ENCODE results near the gene KIRREL3. TPM values are rescaled to one million over a fixed set of nuclear protein-coding genes. Genes with fewer than 3 reads are reported as not detected.

Gene KIRREL3
- total and polyA plus RNA-seq, 2 of the 4 experiments (the other 2 are of a cell fraction): 10.9 to 15.9 TPM

DNA sequence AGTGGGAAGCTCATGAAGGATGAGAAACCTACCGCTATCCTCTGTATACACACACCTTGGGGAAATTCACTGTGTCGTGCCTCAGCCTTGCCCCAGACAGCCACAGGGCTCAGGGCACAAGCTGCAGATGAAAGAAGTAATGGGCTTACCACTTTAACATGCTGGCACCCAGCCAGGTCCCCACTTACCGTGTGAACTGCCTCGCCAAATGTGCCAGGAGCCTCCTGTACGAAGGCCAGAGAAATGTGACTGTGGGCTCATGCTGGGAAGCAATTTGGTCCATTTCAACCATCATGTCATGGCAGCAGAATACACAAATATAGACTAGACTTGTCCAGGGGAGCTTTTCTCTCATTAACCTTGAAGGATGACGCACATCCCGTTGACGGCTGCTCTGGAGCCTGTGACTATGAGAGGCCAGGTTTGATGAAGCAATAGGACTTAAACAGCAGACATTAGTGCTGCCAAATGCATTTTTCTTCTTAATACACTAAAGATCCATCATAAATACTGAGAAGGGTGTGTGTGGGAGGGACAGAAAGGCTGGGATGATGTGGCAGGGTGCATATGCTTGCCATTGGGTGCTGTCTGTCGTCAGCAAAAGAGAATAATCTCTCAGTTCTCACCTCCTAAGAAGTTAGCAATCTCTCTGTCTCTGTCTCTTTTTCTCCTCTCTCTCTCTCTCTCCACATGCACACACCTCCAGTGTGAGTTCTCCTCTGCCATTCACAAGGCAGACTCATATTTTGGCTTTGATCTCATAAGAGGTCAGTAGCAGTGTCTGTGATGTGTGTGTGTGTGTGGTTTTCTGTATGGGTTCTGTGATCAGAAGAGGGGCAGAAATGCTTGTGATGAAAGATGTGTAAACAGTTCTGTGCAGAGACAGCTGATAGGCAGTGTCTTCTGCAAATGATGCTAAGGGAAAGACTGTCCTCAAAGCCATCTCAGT lies 142.4 kb downstream of the KIRREL3 start:
- Histone ChIP-seq H3K4me3 (ENCODE audit: insufficient read depth, low read depth, low read length) (no peak overlapping the region), H3K4me1 (ENCODE audit: control insufficient read depth, insufficient read depth, low read length) (no peaks in the 10 kb centered on the region), H4K8ac (ENCODE audit: low read depth in 2 of 2, low read length in 2 of 2) (no peak overlapping the region), H2BK5ac (ENCODE audit: low read depth, low read length, poor library complexity, severe bottlenecking) (no peak overlapping the region), H3K14ac (replicated peaks; ENCODE audit: low read depth, low read length) (no peak overlapping the region), H3K79me1 (ENCODE audit: low read depth in 1 of 2, low read length in 2 of 2) (peaks cover 0 to 9% of the 10 kb centered on the region in 2 experiments; a peak in 2 of 4 replicates), H4K91ac (ENCODE audit: insufficient read depth, low read depth, low read length) (no peak overlapping the region), H3K18ac (ENCODE audit: low read depth, low read length) (no peak overlapping the region), H2BK120ac (ENCODE audit: low read depth, low read length) (no peak overlapping the region), H3K4me2 (ENCODE audit: low read depth, low read length) (no peak overlapping the region), H3K4ac (ENCODE audit: low read depth, low read length) (no peak overlapping the region), H3K27ac (ENCODE audit: insufficient read depth, low read length) (no peak overlapping the region), H2BK20ac (ENCODE audit: low read depth, low read length) (no peak overlapping the region), H2AK5ac (ENCODE audit: low read depth, low read length) (no peak overlapping the region), H3K36me3 (ENCODE audit: control insufficient read depth, insufficient read depth, low read length) (no peaks in the 10 kb centered on the region), H3K9me1 (ENCODE audit: insufficient read depth, low read length) (peaks cover 8% of the 10 kb centered on the region; the same call in 1 of the 2 replicates), H3K9ac (ENCODE audit: low read depth, low read length) (no peak overlapping the region), H2AFZ (replicated peaks; ENCODE audit: low read length, poor library complexity) (no peak overlapping the region), H3K56ac (ENCODE audit: extremely low read depth, insufficient read depth, low read length) (no peak overlapping the region), H3K9me3 (ENCODE audit: control insufficient read depth, insufficient read depth, low read length) (no peaks in the 10 kb centered on the region), H3K23ac (ENCODE audit: low read depth, low read length) (no peak overlapping the region), H4K20me1 (ENCODE audit: insufficient read depth, low read length) (no peaks in the 10 kb centered on the region), H4K5ac (ENCODE audit: low read depth, low read length) (no peak overlapping the region), H3K27me3 (ENCODE audit: control insufficient read depth, insufficient read depth, low read length) (no peaks in the 10 kb centered on the region), H2AK9ac (replicated peaks; ENCODE audit: low read depth, low read length, poor library complexity) (no peak overlapping the region), H2BK15ac (ENCODE audit: low read depth, low read length) (no peak overlapping the region)
- DNase-seq (peak; percentile 74), ATAC-seq (ENCODE audit: low read depth) (no peak; the same call in 1 of the 2 replicates)
- BruUV-seq (replicated peaks): no TSS peak
- dilution Hi-C loops (cut with HindIII; ENCODE audit: low sequenced_read_pairs, unreplicated experiment): no loop called here
- CTCF ChIA-PET: interaction anchor here (0.6 kb wide), 1 partner anchor 56 kb away, joined by 3 read pairs; no protein-coding TSS in a partner anchor
- POLR2A ChIA-PET (ENCODE audit: unreplicated experiment): no interaction called here
- in situ Hi-C loops (cut with MboI; ENCODE audit: low sequenced_read_pairs): no loop called here
- intact Hi-C loops (cut with micrococcal nuclease): no loop called here
- TF ChIP-seq RCOR1 (IDR thresholded peaks at IDR 0.05; ENCODE audit: insufficient replicate concordance, low read length) (no peak), MXI1 (IDR thresholded peaks at IDR 0.05; ENCODE audit: borderline replicate concordance, low read depth, low read length) (no peak), ELK1 (IDR thresholded peaks at IDR 0.05; ENCODE audit: borderline replicate concordance, low read depth, low read length) (no peak), CHD1 (IDR thresholded peaks at IDR 0.05; ENCODE audit: low read depth, low read length) (no peak), MAFK (IDR thresholded peaks at IDR 0.05; ENCODE audit: low read depth, low read length) (no peak), BHLHE40 (IDR thresholded peaks at IDR 0.05; ENCODE audit: low read depth, low read length) (no peak), SMC3 (IDR thresholded peaks at IDR 0.05; ENCODE audit: low read depth, low read length) (no peak), POLR2A (IDR thresholded peaks at IDR 0.05; ENCODE audit: low read depth, low read length) (no peak), NFE2L2 (IDR thresholded peaks at IDR 0.05; ENCODE audit: low read depth, low read length) (no peak), USF2 (IDR thresholded peaks at IDR 0.05; ENCODE audit: low read depth, low read length) (no peak), CTCF (conservative IDR thresholded peaks at IDR 0.05; ENCODE audit: low read depth, low read length) (no peak), RAD21 (IDR thresholded peaks at IDR 0.05; ENCODE audit: low read length) (no peak)
- no CpG with 5 or more reads among the region's 9 CpGs for WGBS, 2 experiments (ENCODE audit: extremely low coverage in 2 of 2, insufficient read length in 1 of 2)

Data from IMR-90 (cell line).